ENCODE results near the gene GPX1. TPM values are rescaled to one million over a fixed set of nuclear protein-coding genes. Genes with fewer than 3 reads are reported as not detected.

GPX1 gene
- total and polyA plus RNA-seq, 4 donors: 106 to 879 (median 515) TPM

DNA sequence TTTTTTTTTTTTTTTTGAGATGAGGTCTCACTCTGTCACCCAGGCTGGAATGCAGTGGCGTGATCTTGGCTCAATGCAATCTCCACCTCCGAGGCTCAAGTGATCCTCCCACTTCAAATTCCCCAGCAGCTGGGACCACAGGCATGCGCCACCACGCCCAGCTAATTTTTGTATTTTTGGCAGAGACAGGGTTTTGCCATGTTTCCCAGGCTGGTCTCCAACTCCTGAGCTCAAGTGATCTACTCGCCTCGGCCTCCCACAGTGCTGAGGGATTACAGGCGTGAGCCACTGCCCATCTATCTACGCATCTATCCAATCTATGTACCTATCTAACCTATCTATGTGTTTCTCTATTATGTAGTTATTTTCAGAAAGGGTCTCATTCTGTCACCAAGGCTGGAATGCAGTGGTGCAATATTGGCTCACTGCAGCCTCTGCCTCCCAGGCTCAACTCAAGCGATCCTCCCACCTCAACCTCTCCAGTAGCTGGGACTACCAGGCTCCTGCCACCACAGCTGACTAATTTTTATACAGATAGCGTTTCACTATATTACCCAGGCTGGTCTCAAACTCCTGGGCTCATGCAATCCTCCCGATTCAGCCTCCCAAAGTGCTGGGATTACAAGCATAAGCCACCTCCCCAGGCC lies 20.2 kb upstream of the GPX1 start:
- H3K27ac ChIP-seq (ENCODE audit: low read depth in 1 of 2, low read length in 1 of 2): peak overlapping the region in 1 of 2 donors; percentile 56
- H3K4me1 ChIP-seq (ENCODE audit: control insufficient read depth in 5 of 5, insufficient read depth in 5 of 5, low read length in 5 of 5): peaks cover 0 to 10% (median 0%) of the 10 kb centered on the region in 5 donors
- WGBS, 2 donors: 63 to 75% methylated on average over 11 of the region's 11 CpGs
- H3K36me3 ChIP-seq (ENCODE audit: control insufficient read depth in 4 of 4, insufficient read depth in 4 of 4, low read length in 4 of 4): peaks cover 9 to 13% (median 11%) of the 10 kb centered on the region in 4 donors
- H3K9me3 ChIP-seq (ENCODE audit: control insufficient read depth in 4 of 4, insufficient read depth in 3 of 4, low read length in 3 of 4): no peaks in the 10 kb centered on the region
- DNase-seq: no peak
- TF ChIP-seq, protein P1, sequence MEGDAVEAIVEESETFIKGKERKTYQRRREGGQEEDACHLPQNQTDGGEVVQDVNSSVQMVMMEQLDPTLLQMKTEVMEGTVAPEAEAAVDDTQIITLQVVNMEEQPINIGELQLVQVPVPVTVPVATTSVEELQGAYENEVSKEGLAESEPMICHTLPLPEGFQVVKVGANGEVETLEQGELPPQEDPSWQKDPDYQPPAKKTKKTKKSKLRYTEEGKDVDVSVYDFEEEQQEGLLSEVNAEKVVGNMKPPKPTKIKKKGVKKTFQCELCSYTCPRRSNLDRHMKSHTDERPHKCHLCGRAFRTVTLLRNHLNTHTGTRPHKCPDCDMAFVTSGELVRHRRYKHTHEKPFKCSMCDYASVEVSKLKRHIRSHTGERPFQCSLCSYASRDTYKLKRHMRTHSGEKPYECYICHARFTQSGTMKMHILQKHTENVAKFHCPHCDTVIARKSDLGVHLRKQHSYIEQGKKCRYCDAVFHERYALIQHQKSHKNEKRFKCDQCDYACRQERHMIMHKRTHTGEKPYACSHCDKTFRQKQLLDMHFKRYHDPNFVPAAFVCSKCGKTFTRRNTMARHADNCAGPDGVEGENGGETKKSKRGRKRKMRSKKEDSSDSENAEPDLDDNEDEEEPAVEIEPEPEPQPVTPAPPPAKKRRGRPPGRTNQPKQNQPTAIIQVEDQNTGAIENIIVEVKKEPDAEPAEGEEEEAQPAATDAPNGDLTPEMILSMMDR (IDR thresholded peaks at IDR 0.05; ENCODE audit: control extremely low read depth, extremely low read depth): no peak
- H3K27me3 ChIP-seq (ENCODE audit: control insufficient read depth in 3 of 3, insufficient read depth in 3 of 3, low read length in 2 of 3): no peaks in the 10 kb centered on the region
- H3K4me3 ChIP-seq: no peak overlapping the region
- ATAC-seq (ENCODE audit: insufficient read depth, low FRiP score): peak; percentile 44
- H3K9ac ChIP-seq (ENCODE audit: insufficient read depth in 1 of 2, low read length in 2 of 2): no peak overlapping the region

DNA sequence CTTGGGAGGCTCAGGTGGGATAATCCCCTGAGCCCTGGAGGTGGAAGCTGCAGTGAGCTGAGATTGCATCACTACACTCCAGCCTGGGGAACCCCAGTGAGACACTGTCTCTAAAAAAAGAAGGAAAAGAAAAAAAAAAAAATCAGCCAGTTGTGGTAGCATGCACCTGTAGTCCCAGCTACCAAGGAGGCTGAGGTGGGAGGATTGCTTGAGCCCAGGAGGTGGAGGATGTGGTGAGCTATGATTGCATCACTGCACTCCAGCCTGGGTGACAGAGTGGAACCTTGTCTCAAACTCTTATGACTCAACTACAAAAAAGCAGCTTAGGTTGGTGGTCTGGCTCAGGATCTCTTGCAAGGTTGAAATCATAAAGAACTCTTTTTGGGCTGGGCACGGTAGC lies 19.3 kb upstream of the GPX1 start:
- Histone ChIP-seq H3K9ac (ENCODE audit: insufficient read depth in 1 of 2, low read length in 2 of 2) (no peak overlapping the region), H3K27ac (ENCODE audit: low read depth in 1 of 2, low read length in 1 of 2) (peak overlapping the region in 1 of 2 donors; percentile 20), H3K36me3 (ENCODE audit: control insufficient read depth in 4 of 4, insufficient read depth in 4 of 4, low read length in 4 of 4) (peaks cover 13 to 20% (median 16%) of the 10 kb centered on the region in 4 donors), H3K4me1 (ENCODE audit: control insufficient read depth in 5 of 5, insufficient read depth in 5 of 5, low read length in 5 of 5) (peaks cover 0 to 10% (median 0%) of the 10 kb centered on the region in 5 donors), H3K4me3 (no peak overlapping the region), H3K9me3 (ENCODE audit: control insufficient read depth in 4 of 4, insufficient read depth in 3 of 4, low read length in 3 of 4) (no peaks in the 10 kb centered on the region), H3K27me3 (ENCODE audit: control insufficient read depth in 3 of 3, insufficient read depth in 3 of 3, low read length in 2 of 3) (no peaks in the 10 kb centered on the region)
- DNase-seq (no peak), ATAC-seq (ENCODE audit: insufficient read depth, low FRiP score) (peak; percentile 14)
- WGBS, 2 donors: 83 to 85% methylated on average over 1 of the region's 1 CpG
- TF ChIP-seq, protein P1 (IDR thresholded peaks at IDR 0.05; ENCODE audit: control extremely low read depth, extremely low read depth): no peak

GRCh38 chr3:49371946-49372345 lies 13.8 kb upstream of the GPX1 start:
- no peak for DNase-seq
- Histone ChIP-seq H3K4me1 (ENCODE audit: control insufficient read depth in 5 of 5, insufficient read depth in 5 of 5, low read length in 5 of 5) (peaks cover 0 to 3% (median 0%) of the 10 kb centered on the region in 5 donors), H3K4me3 (no peak overlapping the region), H3K9me3 (ENCODE audit: control insufficient read depth in 4 of 4, insufficient read depth in 3 of 4, low read length in 3 of 4) (no peaks in the 10 kb centered on the region), H3K27me3 (ENCODE audit: control insufficient read depth in 3 of 3, insufficient read depth in 3 of 3, low read length in 2 of 3) (no peaks in the 10 kb centered on the region), H3K9ac (ENCODE audit: insufficient read depth in 1 of 2, low read length in 2 of 2) (no peak overlapping the region), H3K36me3 (ENCODE audit: control insufficient read depth in 4 of 4, insufficient read depth in 4 of 4, low read length in 4 of 4) (peaks cover 22 to 41% (median 28%) of the 10 kb centered on the region in 4 donors), H3K27ac (ENCODE audit: low read depth in 1 of 2, low read length in 1 of 2) (no peak overlapping the region)
- ATAC-seq (ENCODE audit: insufficient read depth, low FRiP score): no peak
- TF ChIP-seq, protein P1 (IDR thresholded peaks at IDR 0.05; ENCODE audit: control extremely low read depth, extremely low read depth): no peak
